ENCODE measurements around the gene KRT85.

Gene KRT85

GRCh38 chr12:52395761-52396434, 28.6 kb upstream of the KRT85 start:
- DNase-seq, result no peak

- no peak for DNase-seq
These were observed 27.6 kb upstream of the KRT85 start for GRCh38 chr12:52394836-52395405.

- no peak for DNase-seq
These were observed 25.3 kb upstream of the KRT85 start for GRCh38 chr12:52392465-52393007.

GRCh38 chr12:52391618-52392002, 24.3 kb upstream of the KRT85 start:
- peak in 53 of 58 donors; percentile 8 to 80 (median 58) for DNase-seq

- DNase-seq, result peak in 2 of 58 donors; percentile 2 to 8
These were observed 23.7 kb upstream of the KRT85 start for GRCh38 chr12:52390739-52391617.

GRCh38 chr12:52389313-52390207, 22.3 kb upstream of the KRT85 start:
- peak in 37 of 58 donors; percentile 6 to 79 (median 42) for DNase-seq

- DNase-seq, result peak in 23 of 58 donors; percentile 5 to 67 (median 31)
These were observed 20.6 kb upstream of the KRT85 start for GRCh38 chr12:52387859-52388258.

- DNase-seq, result no peak
These were observed 18.0 kb upstream of the KRT85 start, which contains the start of gene KRT84 for GRCh38 chr12:52385226-52385702. Gene KRT84 (minus strand): TSS chr12:52385652. CDS start chr12:52385585, 67 bp downstream.

- DNase-seq, result no peak
These were observed 16.1 kb upstream of the KRT85 start for GRCh38 chr12:52383331-52383730.

- no peak for DNase-seq
These were observed 15.6 kb upstream of the KRT85 start for GRCh38 chr12:52382854-52383253.

GRCh38 chr12:52381206-52381605, 13.9 kb upstream of the KRT85 start:
- DNase-seq, result no peak

- DNase-seq, result peak in 34 of 58 donors; percentile 4 to 58 (median 26)
These were observed 13.0 kb upstream of the KRT85 start for GRCh38 chr12:52380271-52380694.

GRCh38 chr12:52379536-52379935, 12.3 kb upstream of the KRT85 start:
- no peak for DNase-seq

GRCh38 chr12:52378091-52378490, 10.8 kb upstream of the KRT85 start:
- no peak for DNase-seq

GRCh38 chr12:52377266-52377665, 10.0 kb upstream of the KRT85 start:
- no peak for DNase-seq

GRCh38 chr12:52372216-52373154, 5.2 kb upstream of the KRT85 start:
- DNase-seq, result peak in 55 of 58 donors; percentile 25 to 88 (median 69)

- peak in 1 of 58 donors; percentile 38 for DNase-seq
These were observed 4.4 kb upstream of the KRT85 start for GRCh38 chr12:52371716-52372115.

- peak in 54 of 58 donors; percentile 5 to 84 (median 60) for DNase-seq
These were observed 3.8 kb upstream of the KRT85 start for GRCh38 chr12:52370926-52371608.

GRCh38 chr12:52369809-52370208, 2.5 kb upstream of the KRT85 start:
- no peak for DNase-seq
